HepG2 (cell line): Measurements from ENCODE around the gene WDR59. TPM values are rescaled to one million over a fixed set of nuclear protein-coding genes. Genes with fewer than 3 reads are reported as not detected.

ENCODE experiments used
- CREM ChIP-seq, 2 experiments: sonication (generic) in 1 of 2; formaldehyde crosslinking in 1 of 2; IDR thresholded peaks; 2 replicates each; pipeline versions ENCODE4 v1.4.0 to v1.6.1; 2016 to 2020; ENCODE audit warnings: antibody characterized with exemption in 1 of 2, mild to moderate bottlenecking in 1 of 2, missing genetic modification reagents in 1 of 2
- ELF3 ChIP-seq: IDR thresholded peaks from 2 replicates; pipeline ENCODE4 v1.6.1; 2016; ENCODE audit warnings: missing genetic modification reagents, missing compliant biosample characterization
- ELF4 ChIP-seq: sonication (generic); formaldehyde crosslinking; IDR thresholded peaks from 2 replicates; pipeline ENCODE4 v1.5.0; 2020; ENCODE audit warnings: missing genetic modification reagents, mild to moderate bottlenecking, moderate library complexity, borderline replicate concordance
- HNRNPUL1 ChIP-seq: fragments of 200-400 bp; formaldehyde crosslinking; IDR thresholded peaks from 2 replicates; pipeline ENCODE4 v1.6.1; 2017; ENCODE audit warnings: low read depth, mild to moderate bottlenecking, low read length, moderate library complexity
- KAT2B ChIP-seq: fragments of 150-350 bp; IDR thresholded peaks from 2 replicates; pipeline ENCODE4 v1.6.1; 2014; ENCODE audit warnings: low read depth, low read length, borderline replicate concordance
- KLF12 ChIP-seq: sonication (generic); formaldehyde crosslinking; IDR thresholded peaks from 2 replicates; pipeline ENCODE4 v1.4.0; 2020; ENCODE audit warnings: missing genetic modification reagents, borderline replicate concordance
- MED8 ChIP-seq: sonication (generic); formaldehyde crosslinking; IDR thresholded peaks from 2 replicates; pipeline ENCODE4 v1.8.1; 2023; ENCODE audit warnings: mild to moderate bottlenecking, missing genetic modification reagents; ENCODE audit not compliant: insufficient replicate concordance
- RAD51 ChIP-seq: fragments of 450-650 bp; IDR thresholded peaks from 2 replicates; pipeline ENCODE4 v1.6.1; 2016; ENCODE audit warnings: borderline replicate concordance
- TBX2 ChIP-seq: sonication (generic); formaldehyde crosslinking; IDR thresholded peaks from 2 replicates; pipeline ENCODE4 v1.5.0; 2020; ENCODE audit warnings: missing genetic modification reagents, mild to moderate bottlenecking, borderline replicate concordance
- ZC3H4 ChIP-seq: sonication (generic); formaldehyde crosslinking; IDR thresholded peaks from 2 replicates; pipeline ENCODE4 v1.4.0; 2020; ENCODE audit warnings: missing genetic modification reagents, borderline replicate concordance
- ZEB1 ChIP-seq: IDR thresholded peaks from 2 replicates; pipeline ENCODE4 v1.6.1; 2012; ENCODE audit warnings: mild to moderate bottlenecking, low read depth, inconsistent platforms; ENCODE audit not compliant: insufficient replicate concordance
- ZNF230 ChIP-seq: sonication (generic); formaldehyde crosslinking; IDR thresholded peaks from 2 replicates; pipeline ENCODE4 v1.4.0; 2020; ENCODE audit warnings: mild to moderate bottlenecking, missing genetic modification reagents
- ZNF33B ChIP-seq: sonication (generic); formaldehyde crosslinking; IDR thresholded peaks from 2 replicates; pipeline ENCODE4 v1.5.1; 2020; ENCODE audit warnings: mild to moderate bottlenecking, missing genetic modification reagents
- ZNF441 ChIP-seq: sonication (generic); formaldehyde crosslinking; IDR thresholded peaks from 2 replicates; pipeline ENCODE4 v1.7.0; 2021; ENCODE audit warnings: missing genetic modification reagents, borderline replicate concordance
- ZNF615 ChIP-seq: sonication (generic); formaldehyde crosslinking; IDR thresholded peaks from 2 replicates; pipeline ENCODE4 v1.5.0; 2020; ENCODE audit warnings: mild to moderate bottlenecking, missing genetic modification reagents, borderline replicate concordance
- ZNF773 ChIP-seq: sonication (generic); formaldehyde crosslinking; IDR thresholded peaks from 2 replicates; pipeline ENCODE4 v1.4.0; 2020; ENCODE audit warnings: missing genetic modification reagents, borderline replicate concordance
- polyA plus RNA-seq, 8 experiments: library from polyadenylated mRNA; depleted of rRNA in 3 of 8; stranded (reverse) in 7 of 8; unstranded in 1 of 8; fragments of >200 nt; fragmentation: Illumina TruSeq in 4 of 8; extraction: Trizol in 4 of 8; gene quantifications; 2 replicates each; pipeline versions ENCODE4 v1.2.1 to v1.2.3, GENCODE V29; 2011 to 2016; ENCODE audit warnings: low read depth in 4 of 8, missing spikeins in 1 of 8, mixed read lengths in 1 of 8; ENCODE audit not compliant: insufficient read depth in 1 of 8
- total RNA-seq, 5 experiments: library from RNA; depleted of rRNA; stranded (reverse); fragments of >200 nt; fragmentation: Illumina TruSeq; extraction: Trizol; gene quantifications; 2 replicates each; pipeline ENCODE4 v1.2.3, GENCODE V29; 2016; ENCODE audit warnings: low read depth in 1 of 5
- TF ChIP-seq, protein P1 (sequence below): IDR thresholded peaks from 2 replicates; pipeline ENCODE4 v1.6.1; 2016
- TF ChIP-seq, protein P2 (sequence below): sonication (generic); formaldehyde crosslinking; IDR thresholded peaks from 2 replicates; pipeline ENCODE4 v1.4.0; 2020; ENCODE audit warnings: mild to moderate bottlenecking, missing genetic modification reagents
- TF ChIP-seq, protein P3 (sequence below): IDR thresholded peaks from 2 replicates; pipeline ENCODE4 v1.6.1; 2016; ENCODE audit warnings: mild to moderate bottlenecking, missing biosample characterization, missing genetic modification reagents
- TF ChIP-seq, protein P4 (sequence below): sonication (generic); formaldehyde crosslinking; IDR thresholded peaks from 2 replicates; pipeline ENCODE4 v1.9.0; 2021; ENCODE audit warnings: missing genetic modification reagents, mild to moderate bottlenecking, borderline replicate concordance
- TF ChIP-seq, protein P5 (sequence below): sonication (generic); formaldehyde crosslinking; conservative IDR thresholded peaks from 2 replicates; pipeline ENCODE4 v1.4.0; 2020; ENCODE audit warnings: missing genetic modification reagents

Gene WDR59
- total and polyA plus RNA-seq, 2 of the 13 experiments (the other 11 are each of a cell fraction or from before 2014, with no cell fraction given) = 65.2 to 306 TPM

DNA sequence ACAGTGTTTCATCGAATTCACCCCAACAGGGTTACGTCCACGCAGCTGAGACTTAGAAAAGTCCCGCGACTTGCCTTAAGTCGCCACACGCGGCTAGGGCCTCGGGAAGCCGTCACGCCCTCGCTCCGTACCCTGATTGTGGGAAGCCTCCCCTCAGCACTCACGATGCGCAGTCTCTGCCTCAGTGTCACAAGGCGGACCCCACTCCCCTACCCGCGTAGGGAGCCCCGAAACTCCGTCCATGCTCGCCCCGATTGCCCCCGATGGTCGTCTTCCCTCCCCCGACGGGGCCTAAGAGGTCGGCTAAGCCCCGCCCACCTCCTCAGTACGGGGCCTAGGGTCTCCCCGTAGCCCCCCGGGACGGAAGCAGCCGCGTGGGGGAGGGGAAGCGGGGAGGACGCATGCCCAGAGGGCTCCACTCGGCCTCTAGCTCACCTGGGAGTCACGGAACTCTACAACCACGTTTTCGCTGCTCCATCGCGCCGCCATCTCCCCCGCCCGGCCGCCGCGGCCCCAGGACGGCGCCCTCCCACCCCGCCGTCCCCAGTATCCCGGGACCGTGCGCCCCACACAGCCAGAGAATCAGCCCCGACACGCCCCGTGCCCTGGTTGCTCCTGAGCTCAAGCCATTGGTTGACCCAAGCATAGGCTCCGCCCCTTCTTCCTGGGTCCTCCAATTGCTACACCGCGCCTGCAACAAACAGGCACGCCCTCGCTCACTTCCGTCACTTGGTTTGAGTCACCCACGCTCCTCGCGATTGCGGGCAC is at the start of gene WDR59 (continued):
- TF ChIP-seq, protein P1, sequence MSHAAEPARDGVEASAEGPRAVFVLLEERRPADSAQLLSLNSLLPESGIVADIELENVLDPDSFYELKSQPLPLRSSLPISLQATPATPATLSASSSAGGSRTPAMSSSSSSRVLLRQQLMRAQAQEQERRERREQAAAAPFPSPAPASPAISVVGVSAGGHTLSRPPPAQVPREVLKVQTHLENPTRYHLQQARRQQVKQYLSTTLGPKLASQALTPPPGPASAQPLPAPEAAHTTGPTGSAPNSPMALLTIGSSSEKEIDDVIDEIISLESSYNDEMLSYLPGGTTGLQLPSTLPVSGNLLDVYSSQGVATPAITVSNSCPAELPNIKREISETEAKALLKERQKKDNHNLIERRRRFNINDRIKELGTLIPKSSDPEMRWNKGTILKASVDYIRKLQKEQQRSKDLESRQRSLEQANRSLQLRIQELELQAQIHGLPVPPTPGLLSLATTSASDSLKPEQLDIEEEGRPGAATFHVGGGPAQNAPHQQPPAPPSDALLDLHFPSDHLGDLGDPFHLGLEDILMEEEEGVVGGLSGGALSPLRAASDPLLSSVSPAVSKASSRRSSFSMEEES (CRISPR knock-in tag) = peak; percentile 11; the same call in 1 of the 2 replicates
- TF ChIP-seq, protein P2, sequence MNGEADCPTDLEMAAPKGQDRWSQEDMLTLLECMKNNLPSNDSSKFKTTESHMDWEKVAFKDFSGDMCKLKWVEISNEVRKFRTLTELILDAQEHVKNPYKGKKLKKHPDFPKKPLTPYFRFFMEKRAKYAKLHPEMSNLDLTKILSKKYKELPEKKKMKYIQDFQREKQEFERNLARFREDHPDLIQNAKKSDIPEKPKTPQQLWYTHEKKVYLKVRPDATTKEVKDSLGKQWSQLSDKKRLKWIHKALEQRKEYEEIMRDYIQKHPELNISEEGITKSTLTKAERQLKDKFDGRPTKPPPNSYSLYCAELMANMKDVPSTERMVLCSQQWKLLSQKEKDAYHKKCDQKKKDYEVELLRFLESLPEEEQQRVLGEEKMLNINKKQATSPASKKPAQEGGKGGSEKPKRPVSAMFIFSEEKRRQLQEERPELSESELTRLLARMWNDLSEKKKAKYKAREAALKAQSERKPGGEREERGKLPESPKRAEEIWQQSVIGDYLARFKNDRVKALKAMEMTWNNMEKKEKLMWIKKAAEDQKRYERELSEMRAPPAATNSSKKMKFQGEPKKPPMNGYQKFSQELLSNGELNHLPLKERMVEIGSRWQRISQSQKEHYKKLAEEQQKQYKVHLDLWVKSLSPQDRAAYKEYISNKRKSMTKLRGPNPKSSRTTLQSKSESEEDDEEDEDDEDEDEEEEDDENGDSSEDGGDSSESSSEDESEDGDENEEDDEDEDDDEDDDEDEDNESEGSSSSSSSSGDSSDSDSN (CRISPR knock-in tag) = peak; percentile 72
- TF ChIP-seq KLF12 (CRISPR knock-in tag) (peak; percentile 78; the same call in 1 of the 2 replicates), ZEB1 (no peak), ZC3H4 (CRISPR knock-in tag) (peak; percentile 50; the same call in 1 of the 2 replicates), RAD51 (no peak), KAT2B (no peak), TBX2 (CRISPR knock-in tag) (peak; percentile 65; the same call in 1 of the 2 replicates), ZNF441 (CRISPR knock-in tag) (peak; percentile 57; the same call in 1 of the 2 replicates), ZNF615 (CRISPR knock-in tag) (no peak), ELF4 (CRISPR knock-in tag) (no peak; the same call in 1 of the 2 replicates), ZNF773 (peak; percentile 83; the same call in 1 of the 2 replicates), HNRNPUL1 (no peak), ELF3 (CRISPR knock-in tag) (peak; percentile 83), MED8 (CRISPR knock-in tag) (peak; percentile 66), CREM (IDR thresholded peaks at IDR 0.05) (peak; percentile 91), CREM (CRISPR knock-in tag; IDR thresholded peaks at IDR 0.05) (no peak), ZNF230 (CRISPR knock-in tag) (0 out of 2 replicates have a peak, but pooled peaks have one; percentile 73), ZNF33B (peak; percentile 68; the same call in 1 of the 2 replicates)
- TF ChIP-seq, protein P3, sequence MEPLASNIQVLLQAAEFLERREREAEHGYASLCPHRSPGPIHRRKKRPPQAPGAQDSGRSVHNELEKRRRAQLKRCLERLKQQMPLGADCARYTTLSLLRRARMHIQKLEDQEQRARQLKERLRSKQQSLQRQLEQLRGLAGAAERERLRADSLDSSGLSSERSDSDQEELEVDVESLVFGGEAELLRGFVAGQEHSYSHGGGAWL (CRISPR knock-in tag) = peak; percentile 85
- TF ChIP-seq, protein P4, sequence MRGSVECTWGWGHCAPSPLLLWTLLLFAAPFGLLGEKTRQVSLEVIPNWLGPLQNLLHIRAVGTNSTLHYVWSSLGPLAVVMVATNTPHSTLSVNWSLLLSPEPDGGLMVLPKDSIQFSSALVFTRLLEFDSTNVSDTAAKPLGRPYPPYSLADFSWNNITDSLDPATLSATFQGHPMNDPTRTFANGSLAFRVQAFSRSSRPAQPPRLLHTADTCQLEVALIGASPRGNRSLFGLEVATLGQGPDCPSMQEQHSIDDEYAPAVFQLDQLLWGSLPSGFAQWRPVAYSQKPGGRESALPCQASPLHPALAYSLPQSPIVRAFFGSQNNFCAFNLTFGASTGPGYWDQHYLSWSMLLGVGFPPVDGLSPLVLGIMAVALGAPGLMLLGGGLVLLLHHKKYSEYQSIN (CRISPR knock-in tag) = no peak
- TF ChIP-seq, protein P5, sequence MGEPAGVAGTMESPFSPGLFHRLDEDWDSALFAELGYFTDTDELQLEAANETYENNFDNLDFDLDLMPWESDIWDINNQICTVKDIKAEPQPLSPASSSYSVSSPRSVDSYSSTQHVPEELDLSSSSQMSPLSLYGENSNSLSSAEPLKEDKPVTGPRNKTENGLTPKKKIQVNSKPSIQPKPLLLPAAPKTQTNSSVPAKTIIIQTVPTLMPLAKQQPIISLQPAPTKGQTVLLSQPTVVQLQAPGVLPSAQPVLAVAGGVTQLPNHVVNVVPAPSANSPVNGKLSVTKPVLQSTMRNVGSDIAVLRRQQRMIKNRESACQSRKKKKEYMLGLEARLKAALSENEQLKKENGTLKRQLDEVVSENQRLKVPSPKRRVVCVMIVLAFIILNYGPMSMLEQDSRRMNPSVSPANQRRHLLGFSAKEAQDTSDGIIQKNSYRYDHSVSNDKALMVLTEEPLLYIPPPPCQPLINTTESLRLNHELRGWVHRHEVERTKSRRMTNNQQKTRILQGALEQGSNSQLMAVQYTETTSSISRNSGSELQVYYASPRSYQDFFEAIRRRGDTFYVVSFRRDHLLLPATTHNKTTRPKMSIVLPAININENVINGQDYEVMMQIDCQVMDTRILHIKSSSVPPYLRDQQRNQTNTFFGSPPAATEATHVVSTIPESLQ (CRISPR knock-in tag) = no peak
